ENCODE measurements around the gene NUAK2. TPM values are rescaled to one million over a fixed set of nuclear protein-coding genes. Genes with fewer than 3 reads are reported as not detected.

The NUAK2 gene
- total and polyA plus RNA-seq, 2 donors from 2014 or later: 15.1 to 19.4 TPM

- Histone ChIP-seq H3K27ac (ENCODE audit: low read depth in 2 of 2, low read length in 2 of 2) (no peak overlapping the region), H3K9me3 (ENCODE audit: control insufficient read depth in 2 of 3, insufficient read depth in 1 of 3, low read length in 3 of 3) (no peaks in the 10 kb centered on the region), H3K9ac (ENCODE audit: low read length in 3 of 3) (no peak overlapping the region), H3K36me3 (ENCODE audit: control insufficient read depth in 2 of 3, insufficient read depth in 3 of 3, low read length in 3 of 3) (no peaks in the 10 kb centered on the region), H3K4me3 (ENCODE audit: low read length in 3 of 3) (no peak overlapping the region), H3K27me3 (ENCODE audit: control insufficient read depth, insufficient read depth, low read length) (no peaks in the 10 kb centered on the region), H3K4me1 (ENCODE audit: control insufficient read depth in 2 of 3, insufficient read depth in 2 of 3, low read depth in 1 of 3, low read length in 3 of 3) (peaks cover 0 to 2% (median 0%) of the 10 kb centered on the region in 3 donors)
- TF ChIP-seq, protein P1, sequence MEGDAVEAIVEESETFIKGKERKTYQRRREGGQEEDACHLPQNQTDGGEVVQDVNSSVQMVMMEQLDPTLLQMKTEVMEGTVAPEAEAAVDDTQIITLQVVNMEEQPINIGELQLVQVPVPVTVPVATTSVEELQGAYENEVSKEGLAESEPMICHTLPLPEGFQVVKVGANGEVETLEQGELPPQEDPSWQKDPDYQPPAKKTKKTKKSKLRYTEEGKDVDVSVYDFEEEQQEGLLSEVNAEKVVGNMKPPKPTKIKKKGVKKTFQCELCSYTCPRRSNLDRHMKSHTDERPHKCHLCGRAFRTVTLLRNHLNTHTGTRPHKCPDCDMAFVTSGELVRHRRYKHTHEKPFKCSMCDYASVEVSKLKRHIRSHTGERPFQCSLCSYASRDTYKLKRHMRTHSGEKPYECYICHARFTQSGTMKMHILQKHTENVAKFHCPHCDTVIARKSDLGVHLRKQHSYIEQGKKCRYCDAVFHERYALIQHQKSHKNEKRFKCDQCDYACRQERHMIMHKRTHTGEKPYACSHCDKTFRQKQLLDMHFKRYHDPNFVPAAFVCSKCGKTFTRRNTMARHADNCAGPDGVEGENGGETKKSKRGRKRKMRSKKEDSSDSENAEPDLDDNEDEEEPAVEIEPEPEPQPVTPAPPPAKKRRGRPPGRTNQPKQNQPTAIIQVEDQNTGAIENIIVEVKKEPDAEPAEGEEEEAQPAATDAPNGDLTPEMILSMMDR (IDR thresholded peaks at IDR 0.05; ENCODE audit: borderline replicate concordance, extremely low read depth, insufficient read depth): no peak
- intact Hi-C loops (cut with DNase I): no loop called here
- FAIRE-seq: no peak
- DNase-seq: peak in 1 of 5 donors; percentile 46
These were observed 38.4 kb upstream of the NUAK2 start for GRCh38 chr1:205359771-205360565.

GRCh38 chr1:205358579-205358978 lies 37.0 kb upstream of the NUAK2 start:
- Histone ChIP-seq H3K4me1 (ENCODE audit: control insufficient read depth in 2 of 3, insufficient read depth in 2 of 3, low read depth in 1 of 3, low read length in 3 of 3) (peaks cover 0 to 2% (median 0%) of the 10 kb centered on the region in 3 donors), H3K9ac (ENCODE audit: low read length in 3 of 3) (no peak overlapping the region), H3K27ac (ENCODE audit: low read depth in 2 of 2, low read length in 2 of 2) (no peak overlapping the region), H3K36me3 (ENCODE audit: control insufficient read depth in 2 of 3, insufficient read depth in 3 of 3, low read length in 3 of 3) (no peaks in the 10 kb centered on the region), H3K9me3 (ENCODE audit: control insufficient read depth in 2 of 3, insufficient read depth in 1 of 3, low read length in 3 of 3) (no peaks in the 10 kb centered on the region), H3K4me3 (ENCODE audit: low read length in 3 of 3) (no peak overlapping the region), H3K27me3 (ENCODE audit: control insufficient read depth, insufficient read depth, low read length) (no peaks in the 10 kb centered on the region)
- intact Hi-C loops (cut with DNase I): no loop called here
- DNase-seq (no peak), FAIRE-seq (no peak)
- TF ChIP-seq, protein P1 (IDR thresholded peaks at IDR 0.05; ENCODE audit: borderline replicate concordance, extremely low read depth, insufficient read depth): no peak

DNA sequence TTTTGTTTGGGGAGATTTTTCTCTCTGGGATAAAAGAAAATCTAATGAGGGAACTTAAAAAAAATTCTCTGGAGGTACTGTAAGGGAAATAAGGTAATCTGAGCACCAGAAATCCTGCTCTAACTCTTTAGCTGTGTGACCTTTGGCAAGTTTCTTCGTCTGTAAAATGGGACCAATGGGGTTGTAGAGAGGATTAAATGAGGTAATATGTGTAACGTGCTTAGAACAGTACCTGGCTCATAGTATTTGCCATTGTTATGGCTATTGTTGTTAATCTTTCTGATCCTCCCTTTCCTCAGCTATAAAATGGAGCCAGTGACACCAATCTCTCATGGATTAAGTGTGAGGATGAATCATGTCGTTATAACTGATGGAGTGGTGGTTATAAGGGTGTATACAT lies 36.0 kb upstream of the NUAK2 start:
- H3K4me1 ChIP-seq (ENCODE audit: control insufficient read depth in 2 of 3, insufficient read depth in 2 of 3, low read depth in 1 of 3, low read length in 3 of 3): peaks cover 0 to 2% (median 0%) of the 10 kb centered on the region in 3 donors
- H3K36me3 ChIP-seq (ENCODE audit: control insufficient read depth in 2 of 3, insufficient read depth in 3 of 3, low read length in 3 of 3): no peaks in the 10 kb centered on the region
- no peak overlapping the region for H3K4me3 ChIP-seq (ENCODE audit: low read length in 3 of 3)
- H3K9me3 ChIP-seq (ENCODE audit: control insufficient read depth in 2 of 3, insufficient read depth in 1 of 3, low read length in 3 of 3): no peaks in the 10 kb centered on the region
- H3K27me3 ChIP-seq (ENCODE audit: control insufficient read depth, insufficient read depth, low read length): no peaks in the 10 kb centered on the region
- intact Hi-C loops (cut with DNase I): no loop called here
- H3K9ac ChIP-seq (ENCODE audit: low read length in 3 of 3): no peak overlapping the region
- TF ChIP-seq, protein P1 (IDR thresholded peaks at IDR 0.05; ENCODE audit: borderline replicate concordance, extremely low read depth, insufficient read depth): no peak
- H3K27ac ChIP-seq (ENCODE audit: low read depth in 2 of 2, low read length in 2 of 2): no peak overlapping the region
- DNase-seq (no peak), FAIRE-seq (no peak)
